Upper lobe of left lung (tissue), 6 donors: Measurements from ENCODE around the gene GPR143. TPM values are rescaled to one million over a fixed set of nuclear protein-coding genes. Genes with fewer than 3 reads are reported as not detected.

ENCODE experiments used
- ATAC-seq, 2 donors: fragments of 200-7000 bp; cut with Tn5 transposase; one replicate each; pipeline ENCODE4 v1.9.1; 2022; ENCODE audit warnings: mild to moderate bottlenecking in 2 of 2, moderate library complexity in 2 of 2; ENCODE audit not compliant: low FRiP score in 2 of 2
- DNase-seq, 2 donors: peaks; one replicate each; pipeline ENCODE4 v3.0.0-alpha.2; 2019 to 2020
- H3K27ac ChIP-seq, 4 donors: fragments of 200-600 bp; sonication (generic); one replicate each; pipeline ENCODE4 v1.5.1; 2016 to 2019
- H3K27me3 ChIP-seq, 4 donors: fragments of 200-600 bp; sonication (generic); one replicate each; pipeline ENCODE4 v1.5.1; 2017 to 2019
- H3K36me3 ChIP-seq, 4 donors: fragments of 200-600 bp; sonication (generic); one replicate each; pipeline ENCODE4 v1.5.1; 2016 to 2019
- H3K4me1 ChIP-seq, 4 donors: fragments of 200-600 bp; sonication (generic); one replicate each; pipeline ENCODE4 v1.5.1; 2018 to 2019
- H3K4me3 ChIP-seq, 4 donors: fragments of 200-600 bp; sonication (generic); one replicate each; pipeline ENCODE4 v1.5.1; 2017 to 2019; ENCODE audit warnings: mild to moderate bottlenecking in 2 of 4, moderate library complexity in 1 of 4
- H3K9me3 ChIP-seq, 4 donors: fragments of 200-600 bp; sonication (generic); one replicate each; pipeline ENCODE4 v1.5.1; 2018 to 2019
- EP300 ChIP-seq, 4 donors: sonication (generic); formaldehyde crosslinking; IDR thresholded peaks; one replicate each; pipeline ENCODE4 v1.5.1; 2017; ENCODE audit warnings: antibody characterized with exemption in 4 of 4, control low read depth in 2 of 4
- POLR2A ChIP-seq, 4 donors: fragments of 450-650 bp; IDR thresholded peaks; one replicate each; pipeline ENCODE4 v1.5.1; 2016 to 2017; ENCODE audit warnings: antibody characterized with exemption in 4 of 4, mild to moderate bottlenecking in 2 of 4
- POLR2AphosphoS5 ChIP-seq, 2 donors: sonication (generic); formaldehyde crosslinking; IDR thresholded peaks; one replicate each; pipeline ENCODE4 v1.5.1; 2017; ENCODE audit warnings: antibody characterized with exemption in 2 of 2
- WGBS, 2 donors: methylation state at CpG; one replicate each; pipeline ENCODE4 v1.1.5; 2017 to 2018; 5-methylcytosine and 5-hydroxymethylcytosine counted together
- total RNA-seq, 6 donors: library from RNA; depleted of rRNA in 4 of 6; stranded (reverse); fragments of >200 nt in 4 of 6; gene quantifications; one replicate each; pipeline versions ENCODE4 v1.1.0 to v1.2.1, GENCODE V29; 2016 to 2021
- TF ChIP-seq, protein P1 (sequence below), 6 experiments: fragments of 450-650 bp in 4 of 6; fragments of 200-600 bp in 2 of 6; sonication (generic) in 2 of 6; IDR thresholded peaks; one replicate each; pipeline ENCODE4 v1.5.1; 2016 to 2019; ENCODE audit warnings: antibody characterized with exemption in 6 of 6
- donor health status: DM: no; HTN: no; CAD: no; lungs with moderate emphysema.
- donor health status: DM: no; HTN: yes; CAD: no; lungs with severe emphysema.

The GPR143 gene
- total RNA-seq, 6 donors from 2014 or later: 0.33 to 2.1 (median 0.84) TPM; not detected in 1

DNA sequence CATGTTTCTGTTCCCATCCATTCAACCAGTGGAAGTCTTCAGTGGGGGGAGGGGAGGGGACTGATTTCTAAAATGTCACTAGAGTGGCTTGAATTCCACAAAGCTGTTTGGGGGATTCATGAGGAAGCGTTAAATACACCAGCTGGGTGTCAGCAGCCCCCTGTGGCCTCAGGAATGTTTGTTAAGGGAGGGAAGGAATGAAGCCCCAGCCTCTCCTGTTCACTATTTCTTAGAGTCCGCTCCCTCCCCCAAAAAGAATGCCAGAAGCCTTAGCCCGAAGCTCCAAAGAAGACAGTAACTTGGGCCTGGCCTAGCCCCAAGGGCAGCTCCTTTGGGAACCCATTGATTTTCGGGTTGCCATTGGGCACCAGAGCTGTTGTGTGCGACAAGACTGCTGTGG, 23.9 kb upstream of the GPR143 start:
- Histone ChIP-seq H3K27ac (no peak overlapping the region), H3K9me3 (no peaks in the 10 kb centered on the region), H3K36me3 (no peaks in the 10 kb centered on the region), H3K27me3 (peaks cover 0 to 20% (median 0%) of the 10 kb centered on the region in 4 donors), H3K4me1 (peaks cover 0 to 25% (median 0%) of the 10 kb centered on the region in 4 donors), H3K4me3 (no peak overlapping the region)
- WGBS, 2 donors: 74 to 78% methylated on average over 3 to 5 of the region's 5 CpGs
- DNase-seq (no peak), ATAC-seq (no peak)
- TF ChIP-seq EP300 (IDR thresholded peaks at IDR 0.05) (no peak), POLR2A (IDR thresholded peaks at IDR 0.05) (no peak), POLR2AphosphoS5 (IDR thresholded peaks at IDR 0.05) (no peak)
- TF ChIP-seq, protein P1, sequence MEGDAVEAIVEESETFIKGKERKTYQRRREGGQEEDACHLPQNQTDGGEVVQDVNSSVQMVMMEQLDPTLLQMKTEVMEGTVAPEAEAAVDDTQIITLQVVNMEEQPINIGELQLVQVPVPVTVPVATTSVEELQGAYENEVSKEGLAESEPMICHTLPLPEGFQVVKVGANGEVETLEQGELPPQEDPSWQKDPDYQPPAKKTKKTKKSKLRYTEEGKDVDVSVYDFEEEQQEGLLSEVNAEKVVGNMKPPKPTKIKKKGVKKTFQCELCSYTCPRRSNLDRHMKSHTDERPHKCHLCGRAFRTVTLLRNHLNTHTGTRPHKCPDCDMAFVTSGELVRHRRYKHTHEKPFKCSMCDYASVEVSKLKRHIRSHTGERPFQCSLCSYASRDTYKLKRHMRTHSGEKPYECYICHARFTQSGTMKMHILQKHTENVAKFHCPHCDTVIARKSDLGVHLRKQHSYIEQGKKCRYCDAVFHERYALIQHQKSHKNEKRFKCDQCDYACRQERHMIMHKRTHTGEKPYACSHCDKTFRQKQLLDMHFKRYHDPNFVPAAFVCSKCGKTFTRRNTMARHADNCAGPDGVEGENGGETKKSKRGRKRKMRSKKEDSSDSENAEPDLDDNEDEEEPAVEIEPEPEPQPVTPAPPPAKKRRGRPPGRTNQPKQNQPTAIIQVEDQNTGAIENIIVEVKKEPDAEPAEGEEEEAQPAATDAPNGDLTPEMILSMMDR (IDR thresholded peaks at IDR 0.05): no peak

DNA sequence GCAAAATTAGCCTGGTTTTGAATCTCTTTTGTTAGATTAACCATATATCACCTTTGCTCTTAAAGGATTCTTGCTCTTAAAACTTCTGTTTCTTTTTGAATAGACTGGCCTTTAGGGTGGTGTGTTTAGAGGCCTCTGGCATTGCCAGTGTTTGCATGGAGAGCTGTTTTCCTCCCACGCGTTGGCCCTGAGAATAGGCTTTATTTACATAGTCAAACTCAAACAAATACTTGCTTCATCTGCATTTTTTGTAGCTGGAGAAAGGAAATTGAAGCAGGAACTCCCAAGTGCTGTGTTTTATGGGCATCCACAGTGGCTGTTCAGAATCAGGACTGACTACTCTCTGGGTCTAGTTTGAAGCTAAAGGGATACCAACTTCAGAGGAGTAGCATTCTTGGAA, 23.3 kb upstream of the GPR143 start:
- Histone ChIP-seq H3K27me3 (peaks cover 0 to 20% (median 0%) of the 10 kb centered on the region in 4 donors), H3K9me3 (no peaks in the 10 kb centered on the region), H3K27ac (no peak overlapping the region), H3K4me1 (peaks cover 0 to 25% (median 0%) of the 10 kb centered on the region in 4 donors), H3K4me3 (no peak overlapping the region), H3K36me3 (no peaks in the 10 kb centered on the region)
- peak in 1 of 2 donors; percentile 31 for DNase-seq
- ATAC-seq: no peak
- no peak for TF ChIP-seq POLR2A (IDR thresholded peaks at IDR 0.05)
- no peak for TF ChIP-seq EP300 (IDR thresholded peaks at IDR 0.05)
- no peak for TF ChIP-seq POLR2AphosphoS5 (IDR thresholded peaks at IDR 0.05)
- TF ChIP-seq, protein P1 (IDR thresholded peaks at IDR 0.05): no peak
- WGBS, 2 donors: 24 to 31% methylated on average over 2 of the region's 2 CpGs

DNA sequence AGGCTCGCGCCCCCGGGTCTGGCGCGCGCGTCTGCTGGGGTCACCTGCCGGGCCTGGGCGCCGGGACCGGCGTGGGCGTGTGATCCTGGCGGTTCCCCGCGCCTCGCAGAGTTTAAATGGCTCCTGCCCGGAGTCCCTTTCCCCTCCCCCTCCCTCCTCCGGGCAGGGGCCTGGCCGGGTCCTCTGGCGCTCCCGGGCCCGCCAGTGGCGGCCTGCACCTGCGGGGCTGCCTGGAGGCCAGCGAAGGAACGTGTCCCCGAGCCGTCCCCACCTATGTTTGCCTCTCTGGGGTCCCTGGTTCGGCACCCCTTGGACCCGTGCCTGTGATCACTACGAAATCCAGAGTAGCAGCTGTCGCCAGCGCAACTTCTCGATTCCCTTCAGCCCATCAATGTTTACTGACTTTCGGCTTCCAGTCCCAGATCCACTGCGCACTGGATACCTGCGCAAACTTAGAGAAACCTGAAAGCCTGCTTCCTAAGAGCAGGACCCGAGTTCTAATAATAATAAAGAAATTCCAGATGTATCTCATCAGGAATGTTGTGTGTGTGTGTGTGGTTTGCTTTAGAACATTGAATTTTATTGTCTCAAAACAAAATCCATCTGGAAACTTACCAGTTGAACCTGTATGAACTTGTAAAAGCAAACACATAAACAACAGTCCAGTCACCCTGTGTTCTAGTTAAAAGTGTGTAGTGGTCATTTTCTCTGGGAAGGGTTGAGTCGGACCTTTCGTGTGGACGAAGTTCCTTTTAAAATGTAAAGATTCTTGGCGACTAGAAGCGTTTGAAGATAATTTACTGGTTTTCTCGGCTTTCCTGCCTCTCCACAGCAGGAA, 21.4 kb upstream of the GPR143 start:
- peaks cover 0 to 25% (median 0%) of the 10 kb centered on the region in 4 donors for H3K4me1 ChIP-seq
- DNase-seq (no peak), ATAC-seq (no peak)
- peak overlapping the region; percentile 61 to 88 (median 65) for H3K27ac ChIP-seq
- TF ChIP-seq POLR2A (IDR thresholded peaks at IDR 0.05): no peak
- TF ChIP-seq EP300 (IDR thresholded peaks at IDR 0.05): no peak
- TF ChIP-seq POLR2AphosphoS5 (IDR thresholded peaks at IDR 0.05): no peak
- TF ChIP-seq, protein P1 (IDR thresholded peaks at IDR 0.05): no peak
- H3K4me3 ChIP-seq: peak overlapping the region; percentile 36 to 71 (median 60)
- H3K27me3 ChIP-seq: peaks cover 0 to 20% (median 0%) of the 10 kb centered on the region in 4 donors
- no peaks in the 10 kb centered on the region for H3K36me3 ChIP-seq
- H3K9me3 ChIP-seq: no peaks in the 10 kb centered on the region
- WGBS, 2 donors: 7 to 23% methylated on average over 8 to 25 of the region's 45 CpGs

DNA sequence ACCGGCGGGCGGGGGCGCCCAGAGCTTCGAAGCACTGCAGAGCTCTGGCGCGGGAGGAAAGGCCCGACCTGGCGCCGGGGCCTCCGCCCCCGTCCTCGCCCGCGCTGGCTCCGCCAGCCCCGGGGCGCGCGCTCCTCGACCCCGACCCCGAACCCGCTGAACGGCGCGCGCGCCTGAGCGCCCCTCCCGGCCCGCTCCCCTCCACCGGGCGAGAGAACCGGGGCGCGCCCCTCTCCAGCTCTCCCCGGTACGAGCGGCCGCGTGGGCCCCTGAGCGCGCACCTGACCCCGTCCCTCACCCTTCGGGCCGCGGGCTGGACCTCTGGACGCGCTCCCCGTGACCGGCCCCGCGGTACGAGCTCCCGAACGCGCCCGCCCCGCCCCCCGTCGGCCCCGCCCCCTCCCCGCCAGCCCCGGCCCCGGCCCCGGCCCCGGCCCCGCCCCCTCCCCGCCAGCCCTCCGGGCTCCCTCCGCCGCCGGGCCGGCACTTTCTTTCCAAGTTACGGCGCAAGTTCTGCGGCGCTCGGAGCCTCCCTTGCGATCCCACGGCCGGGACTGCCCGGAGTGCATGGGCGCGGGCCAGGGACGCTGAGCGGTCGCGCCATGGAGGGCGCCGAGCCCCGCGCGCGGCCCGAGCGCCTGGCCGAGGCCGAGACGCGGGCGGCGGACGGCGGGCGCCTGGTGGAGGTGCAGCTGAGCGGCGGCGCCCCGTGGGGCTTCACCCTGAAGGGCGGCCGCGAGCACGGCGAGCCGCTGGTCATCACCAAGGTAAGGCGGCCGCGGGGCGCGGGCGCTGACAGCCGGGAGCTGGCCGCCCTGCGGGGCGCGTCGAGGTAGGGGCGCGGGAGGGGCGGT, 20.5 kb upstream of the GPR143 start, which contains the start of gene SHROOM2:
TSS of gene SHROOM2 (plus strand) at position 486 of the 854 bp plus-strand sequence. CDS start at position 603, 117 bp downstream.
- TF ChIP-seq POLR2A (IDR thresholded peaks at IDR 0.05): no peak
- peak in 1 of 2 donors; percentile 17 for TF ChIP-seq POLR2AphosphoS5 (IDR thresholded peaks at IDR 0.05)
- TF ChIP-seq, protein P1 (IDR thresholded peaks at IDR 0.05): no peak
- Histone ChIP-seq H3K27ac (peak within 1 kb of the TSS; percentile 61 to 88 (median 65)), H3K4me3 (peak within 1 kb of the TSS; percentile 36 to 71 (median 60)), H3K9me3 (no peaks in the 10 kb centered on the region), H3K4me1 (peaks cover 0 to 25% (median 0%) of the 10 kb centered on the region in 4 donors), H3K36me3 (no peaks in the 10 kb centered on the region), H3K27me3 (peaks cover 0 to 20% (median 0%) of the 10 kb centered on the region in 4 donors)
- peak in 1 of 2 donors; percentile 81 for DNase-seq
- WGBS, 2 donors: 23% methylated on average over 11 of the region's 132 CpGs; no CpG with 5 or more reads in 1 of the 2 donors
- ATAC-seq: peak in 1 of 2 donors; percentile 31
